NCI-H345 treated with DMSO at 0.1 percent for 48 hours (cell line): ENCODE data around the gene SKOR1.

Experiments used
- DNase-seq: peaks from one replicate; lab custom pipeline; 2025; ENCODE audit not compliant: unreplicated experiment; lab: John Stamatoyannopoulos, UW

SKOR1 gene

GRCh38 chr15:67852418-67852817 lies 27.1 kb downstream of the SKOR1 start:
- no peak for DNase-seq

- DNase-seq, result no peak
Measured at GRCh38 chr15:67853454-67853853, 28.1 kb downstream of the SKOR1 start.

- DNase-seq, result no peak
Measured at GRCh38 chr15:67854358-67854757, 29.0 kb downstream of the SKOR1 start.

GRCh38 chr15:67855842-67856241 lies 30.5 kb downstream of the SKOR1 start:
- DNase-seq, result no peak

GRCh38 chr15:67857220-67857619 lies 31.9 kb downstream of the SKOR1 start:
- DNase-seq, result no peak

GRCh38 chr15:67859331-67859946 lies 34.1 kb downstream of the SKOR1 start:
- no peak for DNase-seq

- no peak for DNase-seq
Measured at GRCh38 chr15:67861983-67862382, 36.7 kb downstream of the SKOR1 start.

GRCh38 chr15:67862750-67863441 lies 37.6 kb downstream of the SKOR1 start:
- DNase-seq, result no peak

GRCh38 chr15:67863442-67863987 lies 38.2 kb downstream of the SKOR1 start:
- DNase-seq, result peak; percentile 56

GRCh38 chr15:67865331-67865730 lies 40.0 kb downstream of the SKOR1 start:
- no peak for DNase-seq

- DNase-seq, result no peak
Measured at GRCh38 chr15:67865766-67866165, 40.5 kb downstream of the SKOR1 start.

- no peak for DNase-seq
Measured at GRCh38 chr15:67869701-67870100, 44.4 kb downstream of the SKOR1 start.

- no peak for DNase-seq
Measured at GRCh38 chr15:67870868-67871408, 45.6 kb downstream of the SKOR1 start.

- DNase-seq, result no peak
Measured at GRCh38 chr15:67873777-67874176, 48.5 kb downstream of the SKOR1 start.

- no peak for DNase-seq
Measured at GRCh38 chr15:67878712-67879206, 53.5 kb downstream of the SKOR1 start.

- no peak for DNase-seq
Measured at GRCh38 chr15:67879440-67880129, 54.3 kb downstream of the SKOR1 start.

- no peak for DNase-seq
Measured at GRCh38 chr15:67880651-67881182, 55.4 kb downstream of the SKOR1 start.

GRCh38 chr15:67882487-67883233 lies 57.4 kb downstream of the SKOR1 start:
- DNase-seq, result no peak

- DNase-seq, result no peak
Measured at GRCh38 chr15:67883234-67883773, 58.0 kb downstream of the SKOR1 start.

GRCh38 chr15:67884009-67884408 lies 58.7 kb downstream of the SKOR1 start:
- DNase-seq, result no peak
